HUDEP-2 (cell line): ENCODE measurements around the gene RIPOR3.
"Not testable (repeated sequence)": the region's sequence is repeated elsewhere in the genome, so short reads cannot be mapped to it uniquely, and the experiment has no call there.

Experiments used
- DNase-seq, 76 experiments: peaks; one replicate each; lab custom pipeline; 2025; ENCODE audit not compliant: unreplicated experiment in 76 of 76; lab: John Stamatoyannopoulos, UW

Gene RIPOR3

DNA sequence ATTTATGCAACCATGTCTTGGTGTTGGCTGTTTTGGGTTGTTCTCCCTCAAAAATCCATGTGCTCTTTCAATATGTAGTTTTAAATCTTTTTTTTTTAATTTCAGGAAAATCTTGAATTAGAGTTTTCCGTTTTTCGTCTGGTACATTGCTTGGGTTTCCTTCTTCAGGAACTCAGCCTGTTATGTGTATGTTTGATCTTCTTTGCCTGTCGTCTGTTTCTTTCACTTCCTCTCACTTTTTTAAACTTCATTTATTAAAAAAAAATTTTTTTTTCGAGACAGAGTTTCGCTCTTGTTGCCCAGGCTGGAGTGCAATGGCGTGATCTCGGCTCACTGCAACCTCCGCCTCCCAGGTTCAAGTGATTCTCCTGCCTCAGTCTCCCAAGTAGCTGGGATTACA, 151.5 kb downstream of the RIPOR3 start:
- not testable (repeated sequence) for DNase-seq

DNA sequence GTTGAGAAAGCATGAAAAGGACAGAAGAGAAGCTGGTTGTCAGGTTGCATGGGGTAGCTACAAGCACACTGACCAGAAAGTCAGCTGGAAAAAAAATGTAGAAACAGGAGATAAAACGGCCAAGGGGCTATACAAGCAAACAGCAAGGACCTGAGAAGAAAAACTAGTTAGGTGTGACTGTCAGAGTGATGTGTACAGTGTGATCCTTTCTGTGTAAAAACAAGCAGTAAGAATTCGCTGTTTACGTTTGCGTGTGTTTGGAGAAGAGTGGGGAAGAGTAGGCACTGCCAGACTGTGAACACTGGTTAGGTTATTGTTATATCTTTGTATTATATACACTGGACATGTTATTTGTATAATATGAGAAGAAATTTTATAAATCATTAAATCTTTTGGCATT, 153.1 kb downstream of the RIPOR3 start:
- DNase-seq, result no peak

DNA sequence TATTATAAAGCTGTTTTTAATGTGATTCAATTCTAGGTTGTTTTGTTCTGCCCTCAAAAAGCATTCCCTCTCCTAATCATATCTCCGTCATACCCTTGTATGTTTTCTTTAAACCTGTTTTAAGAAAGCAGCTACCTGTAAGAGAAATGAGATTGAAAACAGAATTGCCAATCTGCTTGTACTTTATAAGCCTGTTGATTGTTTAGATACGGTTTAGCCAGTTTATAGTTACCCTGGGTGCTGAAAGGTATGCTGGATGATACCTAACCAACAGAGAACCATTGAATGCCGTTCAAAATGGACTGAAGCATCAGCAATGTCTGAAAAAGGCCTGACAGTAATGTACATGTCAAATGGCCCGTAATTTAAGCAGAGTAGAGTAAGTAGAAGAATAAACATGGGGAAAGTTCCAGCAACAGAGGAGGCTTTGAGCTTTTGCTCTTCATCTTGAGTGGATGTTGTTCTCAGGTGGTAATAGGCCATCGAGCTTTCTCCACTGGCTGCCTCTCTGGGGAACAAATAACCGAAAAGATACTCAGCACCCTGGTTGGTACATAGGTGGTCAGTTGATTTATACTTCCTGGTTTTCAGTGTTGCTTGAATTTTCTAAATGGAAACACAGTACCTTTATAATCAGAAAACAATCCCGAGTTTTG, 153.7 kb downstream of the RIPOR3 start:
- DNase-seq, result no peak

DNA sequence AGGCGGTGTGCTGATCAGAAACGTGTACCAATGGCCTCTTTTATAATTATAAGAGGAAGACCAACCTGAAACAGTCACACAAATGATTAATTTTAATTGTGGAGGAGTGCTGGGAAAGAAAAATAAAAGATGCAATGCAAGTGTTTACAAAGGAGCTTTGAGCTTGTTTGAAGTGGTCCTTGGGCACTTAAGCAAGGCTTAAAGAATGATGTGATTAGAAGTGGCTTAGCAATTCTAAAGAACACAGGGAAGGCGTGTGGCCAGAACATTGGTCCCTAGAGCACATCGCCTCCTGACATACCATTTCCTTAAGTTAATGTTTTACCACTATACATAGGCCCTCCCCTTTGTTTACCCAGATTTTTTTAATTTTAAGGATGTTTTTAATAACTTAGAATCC, 155.0 kb downstream of the RIPOR3 start:
- no peak for DNase-seq
